Measurements from ENCODE around the gene MRPS16.

Gene MRPS16

DNA sequence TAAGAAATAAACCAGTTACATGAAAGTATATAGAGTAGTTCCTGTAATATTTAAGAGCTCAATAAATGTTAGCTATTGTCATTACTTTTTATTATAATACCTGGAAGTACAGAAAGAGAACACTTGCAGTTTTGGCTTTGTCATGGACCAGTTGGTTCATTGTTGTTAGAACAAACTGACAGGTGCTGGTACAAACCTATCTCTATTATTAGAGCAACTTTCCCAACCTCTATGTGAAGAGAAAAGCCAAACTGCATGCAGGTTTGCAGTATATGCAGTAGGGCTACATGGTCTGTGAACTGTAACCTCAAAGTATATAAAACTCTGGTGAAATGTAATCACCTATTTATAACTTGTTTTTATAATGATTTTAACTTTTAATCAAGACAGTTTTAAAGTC is 25.8 kb downstream of the MRPS16 start:
- H3K4me3 ChIP-seq (ENCODE audit: low read depth, low read length), result no peak overlapping the region
- TF ChIP-seq, protein P1, sequence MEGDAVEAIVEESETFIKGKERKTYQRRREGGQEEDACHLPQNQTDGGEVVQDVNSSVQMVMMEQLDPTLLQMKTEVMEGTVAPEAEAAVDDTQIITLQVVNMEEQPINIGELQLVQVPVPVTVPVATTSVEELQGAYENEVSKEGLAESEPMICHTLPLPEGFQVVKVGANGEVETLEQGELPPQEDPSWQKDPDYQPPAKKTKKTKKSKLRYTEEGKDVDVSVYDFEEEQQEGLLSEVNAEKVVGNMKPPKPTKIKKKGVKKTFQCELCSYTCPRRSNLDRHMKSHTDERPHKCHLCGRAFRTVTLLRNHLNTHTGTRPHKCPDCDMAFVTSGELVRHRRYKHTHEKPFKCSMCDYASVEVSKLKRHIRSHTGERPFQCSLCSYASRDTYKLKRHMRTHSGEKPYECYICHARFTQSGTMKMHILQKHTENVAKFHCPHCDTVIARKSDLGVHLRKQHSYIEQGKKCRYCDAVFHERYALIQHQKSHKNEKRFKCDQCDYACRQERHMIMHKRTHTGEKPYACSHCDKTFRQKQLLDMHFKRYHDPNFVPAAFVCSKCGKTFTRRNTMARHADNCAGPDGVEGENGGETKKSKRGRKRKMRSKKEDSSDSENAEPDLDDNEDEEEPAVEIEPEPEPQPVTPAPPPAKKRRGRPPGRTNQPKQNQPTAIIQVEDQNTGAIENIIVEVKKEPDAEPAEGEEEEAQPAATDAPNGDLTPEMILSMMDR (IDR thresholded peaks at IDR 0.05; ENCODE audit: insufficient read depth, low read depth, low read length, missing control alignments), result no peak
- DNase-seq (ENCODE audit: low read depth), result no peak

DNA sequence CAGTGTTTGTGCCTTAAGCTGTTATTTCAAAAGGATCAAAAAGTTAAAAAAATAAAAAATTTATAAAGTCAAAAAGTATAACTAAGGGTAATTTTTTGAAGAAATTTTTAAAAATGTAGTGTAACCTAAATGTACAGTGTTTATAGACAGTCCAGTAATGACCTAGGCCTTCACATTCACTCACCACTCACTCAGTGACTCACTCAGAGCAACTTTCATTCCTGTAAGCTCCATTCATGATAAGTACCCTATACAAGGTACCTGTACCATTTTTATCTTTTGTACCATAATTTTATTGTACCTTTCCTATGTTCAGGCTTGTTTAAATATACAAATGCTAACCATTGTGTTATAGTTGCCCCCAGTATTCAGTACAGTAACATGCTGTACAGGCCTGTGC is 26.9 kb downstream of the MRPS16 start:
- no peak overlapping the region for H3K4me3 ChIP-seq (ENCODE audit: low read depth, low read length)
- TF ChIP-seq, protein P1 (IDR thresholded peaks at IDR 0.05; ENCODE audit: insufficient read depth, low read depth, low read length, missing control alignments), result no peak
- DNase-seq (ENCODE audit: low read depth), result no peak

DNA sequence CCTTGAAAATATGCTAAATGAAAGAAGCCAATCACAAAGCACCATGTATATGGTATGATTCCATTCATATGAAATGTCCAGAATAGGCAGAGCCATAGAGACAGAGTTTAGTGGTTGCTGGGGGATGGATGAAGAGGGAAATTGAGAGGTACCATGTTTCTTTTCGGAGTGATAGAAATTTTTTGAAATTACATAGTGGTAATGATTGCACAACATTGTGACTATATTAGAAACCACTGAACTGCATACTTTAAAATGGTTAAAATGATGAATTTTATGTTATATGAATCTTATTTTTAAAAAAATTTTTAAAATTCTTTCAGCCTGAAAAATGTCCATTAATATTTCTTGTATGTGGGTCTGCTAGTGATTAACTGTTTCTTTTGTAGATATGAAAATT is 31.5 kb downstream of the MRPS16 start:
- DNase-seq (ENCODE audit: low read depth), result no peak
- TF ChIP-seq, protein P1 (IDR thresholded peaks at IDR 0.05; ENCODE audit: insufficient read depth, low read depth, low read length, missing control alignments), result no peak
- H3K4me3 ChIP-seq (ENCODE audit: low read depth, low read length), result no peak overlapping the region

DNA sequence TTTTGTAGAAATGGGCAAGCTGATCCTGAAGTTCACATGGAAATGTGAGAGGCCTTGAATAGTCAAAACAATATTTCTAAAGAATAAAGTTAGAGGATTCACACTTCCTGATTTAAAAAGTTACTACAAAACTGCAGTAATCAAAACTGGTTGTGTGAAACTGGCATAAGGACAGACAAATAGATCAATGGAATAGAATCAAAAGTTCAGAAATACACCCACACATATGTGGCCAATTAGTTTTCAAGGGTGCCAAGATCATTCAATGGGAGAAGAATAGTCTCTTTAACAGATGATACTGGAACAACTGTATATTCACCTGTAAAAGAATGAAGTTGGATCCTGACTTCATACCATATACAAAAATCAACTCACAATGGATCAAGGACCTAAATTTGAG is 33.1 kb downstream of the MRPS16 start:
- no peak for DNase-seq (ENCODE audit: low read depth)
- TF ChIP-seq, protein P1 (IDR thresholded peaks at IDR 0.05; ENCODE audit: insufficient read depth, low read depth, low read length, missing control alignments), result no peak
- no peak overlapping the region for H3K4me3 ChIP-seq (ENCODE audit: low read depth, low read length)

DNA sequence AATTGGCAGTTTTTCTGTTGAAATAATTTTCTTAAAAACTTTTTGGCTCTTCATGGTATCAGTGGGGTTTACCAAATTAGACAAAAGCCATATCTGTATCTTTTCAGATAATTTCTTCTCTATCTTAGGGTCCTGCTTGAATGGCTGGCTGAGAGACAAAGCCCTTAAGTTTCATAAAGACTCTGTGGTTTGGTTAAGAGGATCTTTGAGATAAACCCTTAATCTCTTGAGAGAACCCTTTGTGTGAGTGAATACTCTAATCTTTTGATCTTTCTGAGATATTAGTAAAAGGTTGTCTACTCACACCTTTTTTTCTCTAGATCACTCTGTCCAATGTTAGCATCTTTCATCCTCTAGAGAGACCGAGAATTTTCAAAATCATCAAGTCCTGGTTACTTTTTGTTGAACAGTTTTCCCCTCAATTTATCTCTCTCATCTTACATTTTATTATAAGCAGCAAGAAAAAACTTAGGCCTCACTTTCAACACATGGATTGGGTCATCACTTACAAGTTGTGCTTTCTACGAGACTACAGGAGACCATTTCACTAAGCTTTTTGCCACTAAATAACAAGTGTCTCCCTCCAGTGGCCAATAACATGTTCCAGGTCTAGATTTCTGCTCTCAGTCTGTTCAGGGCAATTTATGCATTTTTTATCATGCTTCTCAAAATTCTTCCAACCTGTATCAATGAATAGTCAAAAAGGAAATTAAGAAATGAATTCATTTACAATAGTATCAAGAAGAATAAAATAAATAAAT is 33.8 kb downstream of the MRPS16 start:
- no peak overlapping the region for H3K4me3 ChIP-seq (ENCODE audit: low read depth, low read length)
- DNase-seq (ENCODE audit: low read depth), result peak; percentile 39
- TF ChIP-seq, protein P1 (IDR thresholded peaks at IDR 0.05; ENCODE audit: insufficient read depth, low read depth, low read length, missing control alignments), result peak; percentile 37

DNA sequence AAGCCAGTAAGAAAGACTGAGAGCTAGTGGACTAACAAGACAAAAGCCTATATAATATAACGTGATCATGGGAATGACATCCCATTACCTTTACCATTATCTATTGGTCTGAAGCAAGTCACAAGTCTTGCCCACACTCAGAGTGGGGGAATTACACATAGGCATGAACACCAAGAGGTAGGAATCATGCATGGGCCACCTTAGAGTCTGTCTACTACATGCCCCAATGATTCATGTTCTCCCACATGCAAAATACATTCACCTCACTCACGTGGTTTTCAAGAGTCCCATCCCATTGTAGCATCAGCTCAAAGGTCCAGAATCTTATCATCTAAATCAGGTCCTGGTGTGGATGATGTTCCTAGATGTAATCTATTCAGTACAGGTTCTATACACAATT is 34.8 kb downstream of the MRPS16 start:
- no peak for DNase-seq (ENCODE audit: low read depth)
- H3K4me3 ChIP-seq (ENCODE audit: low read depth, low read length), result no peak overlapping the region
- TF ChIP-seq, protein P1 (IDR thresholded peaks at IDR 0.05; ENCODE audit: insufficient read depth, low read depth, low read length, missing control alignments), result no peak

DNA sequence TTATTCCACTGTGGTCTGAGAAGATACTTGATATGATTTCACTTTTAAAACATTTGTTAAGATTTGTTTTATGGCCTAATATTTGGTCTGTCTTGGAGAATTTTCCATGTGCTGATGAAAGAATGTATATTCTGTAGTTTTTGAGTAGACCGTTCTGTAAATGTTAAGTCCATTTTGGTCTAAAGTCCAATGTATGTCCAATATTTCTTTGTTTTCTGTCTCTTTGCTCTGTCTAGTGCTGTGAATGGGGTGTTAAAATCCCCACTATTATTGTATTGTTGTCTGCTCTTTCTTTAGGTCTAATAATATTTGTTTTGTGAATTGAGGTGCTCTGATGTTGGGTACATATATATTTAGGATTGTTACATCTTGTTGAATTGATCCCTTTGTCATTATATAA is 36.7 kb downstream of the MRPS16 start:
- DNase-seq (ENCODE audit: low read depth), result no peak
- TF ChIP-seq, protein P1 (IDR thresholded peaks at IDR 0.05; ENCODE audit: insufficient read depth, low read depth, low read length, missing control alignments), result no peak
- no peak overlapping the region for H3K4me3 ChIP-seq (ENCODE audit: low read depth, low read length)
